Measurements from ENCODE around the gene ANXA6.

GRCh38 chr5:151077967-151078366 is 79.6 kb downstream of the ANXA6 start:
- no peak for TF ChIP-seq CTCF (conservative IDR thresholded peaks at IDR 0.05; ENCODE audit: low read length)
- no peak for TF ChIP-seq EZH2phosphoT487 (IDR thresholded peaks at IDR 0.05; ENCODE audit: borderline replicate concordance, low read depth, low read length)

All from OCI-LY7 (cell line).